IMR-90 (cell line): ENCODE results near the gene GALNT16.

ENCODE experiments used
- CHD1 ChIP-seq: IDR thresholded peaks from 2 replicates; pipeline ENCODE4 v1.6.1; 2012; ENCODE audit warnings: low read depth, low read length, improper control_type of control experiment
- MAZ ChIP-seq: IDR thresholded peaks from 2 replicates; pipeline ENCODE4 v1.6.1; 2012; ENCODE audit warnings: low read depth, mild to moderate bottlenecking, low read length, improper control_type of control experiment, moderate library complexity, borderline replicate concordance
- NFE2L2 ChIP-seq: fragments of 150-350 bp; IDR thresholded peaks from 2 replicates; pipeline ENCODE4 v1.6.1; 2016; ENCODE audit warnings: low read depth, mild to moderate bottlenecking, low read length
- POLR2A ChIP-seq: IDR thresholded peaks from 2 replicates; pipeline ENCODE4 v1.6.1; 2012; ENCODE audit warnings: mild to moderate bottlenecking, low read depth, low read length
- RAD21 ChIP-seq: IDR thresholded peaks from 2 replicates; pipeline ENCODE4 v1.6.1; 2012; ENCODE audit warnings: low read length, improper control_type of control experiment
- SMC3 ChIP-seq: fragments of 150-350 bp; IDR thresholded peaks from 2 replicates; pipeline ENCODE4 v1.6.1; 2016; ENCODE audit warnings: low read depth, mild to moderate bottlenecking, antibody characterized with exemption, low read length, moderate library complexity
- TF ChIP-seq, protein P1 (sequence below): conservative IDR thresholded peaks from 2 replicates; pipeline ENCODE4 v1.5.1; 2012; ENCODE audit warnings: mild to moderate bottlenecking, low read depth, low read length, improper control_type of control experiment

- TF ChIP-seq RAD21, result no peak
- TF ChIP-seq, protein P1, sequence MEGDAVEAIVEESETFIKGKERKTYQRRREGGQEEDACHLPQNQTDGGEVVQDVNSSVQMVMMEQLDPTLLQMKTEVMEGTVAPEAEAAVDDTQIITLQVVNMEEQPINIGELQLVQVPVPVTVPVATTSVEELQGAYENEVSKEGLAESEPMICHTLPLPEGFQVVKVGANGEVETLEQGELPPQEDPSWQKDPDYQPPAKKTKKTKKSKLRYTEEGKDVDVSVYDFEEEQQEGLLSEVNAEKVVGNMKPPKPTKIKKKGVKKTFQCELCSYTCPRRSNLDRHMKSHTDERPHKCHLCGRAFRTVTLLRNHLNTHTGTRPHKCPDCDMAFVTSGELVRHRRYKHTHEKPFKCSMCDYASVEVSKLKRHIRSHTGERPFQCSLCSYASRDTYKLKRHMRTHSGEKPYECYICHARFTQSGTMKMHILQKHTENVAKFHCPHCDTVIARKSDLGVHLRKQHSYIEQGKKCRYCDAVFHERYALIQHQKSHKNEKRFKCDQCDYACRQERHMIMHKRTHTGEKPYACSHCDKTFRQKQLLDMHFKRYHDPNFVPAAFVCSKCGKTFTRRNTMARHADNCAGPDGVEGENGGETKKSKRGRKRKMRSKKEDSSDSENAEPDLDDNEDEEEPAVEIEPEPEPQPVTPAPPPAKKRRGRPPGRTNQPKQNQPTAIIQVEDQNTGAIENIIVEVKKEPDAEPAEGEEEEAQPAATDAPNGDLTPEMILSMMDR, result no peak
- no peak for TF ChIP-seq POLR2A
- TF ChIP-seq MAZ, result no peak
- TF ChIP-seq SMC3, result no peak
- no peak for TF ChIP-seq NFE2L2
- TF ChIP-seq CHD1, result no peak
Observed at GRCh38 chr14:69282448-69282847, 22.5 kb downstream of the GALNT16 start.
